Endothelial cell of umbilical vein (primary cell): ENCODE data around the gene ATRIP. TPM values are rescaled to one million over a fixed set of nuclear protein-coding genes. Genes with fewer than 3 reads are reported as not detected.

Experiments
- BruUV-seq: library from RNA; stranded (reverse); fragments of 400-500 nt; replicated peaks from 2 replicates; lab custom pipeline; 2021; lab: Mats Ljungman, UMichigan
- CTCF ChIA-PET: fragments of 300-600, 350-600 bp; sonication (Branson Sonifier 250); formaldehyde crosslinking; loops from one replicate; lab custom pipeline; 2021; ENCODE audit warnings: antibody characterized with exemption, inconsistent platforms; lab: Charles Lee
- POLR2A ChIA-PET: fragments of 300-600, 350-600 bp; sonication (Branson Sonifier 250); formaldehyde crosslinking; loops from one replicate; lab custom pipeline; 2021; ENCODE audit warnings: antibody characterized with exemption, inconsistent platforms; lab: Charles Lee
- DNase-seq: peaks from one replicate; pipeline ENCODE4 v3.0.0-alpha.2; 2011; ENCODE audit warnings: low read depth, low spot score
- FAIRE-seq: peaks from 2 replicates; lab custom pipeline; 2011; peaks lifted over from hg19 to GRCh38; lab: Jason Lieb, UNC
- H2AFZ ChIP-seq: 2 replicates; pipeline ENCODE4 v1.6.0; 2012; ENCODE audit warnings: low read depth, low read length, control low read depth, inconsistent platforms
- H3K27ac ChIP-seq: 2 replicates; pipeline ENCODE4 v1.5.1; 2011; ENCODE audit warnings: low read depth, mild to moderate bottlenecking, control low read depth, low read length, moderate library complexity; ENCODE audit not compliant: insufficient read depth
- H3K27me3 ChIP-seq, 2 experiments: 2 replicates each; pipeline versions ENCODE4 v1.6.0 to v1.6.1; 2011; ENCODE audit warnings: low read length in 2 of 2, mixed read lengths in 1 of 2; ENCODE audit not compliant: control insufficient read depth in 2 of 2, insufficient read depth in 2 of 2
- H3K36me3 ChIP-seq, 2 experiments: 2 replicates in 1 of 2; 3 replicates in 1 of 2; pipeline ENCODE4 v1.5.1; 2011; ENCODE audit warnings: low read length in 2 of 2, mild to moderate bottlenecking in 1 of 2, moderate library complexity in 1 of 2; ENCODE audit not compliant: control insufficient read depth in 2 of 2, insufficient read depth in 2 of 2; ENCODE audit errors: extremely low read depth in 1 of 2
- H3K4me1 ChIP-seq: 3 replicates; pipeline ENCODE4 v1.5.1; 2011; ENCODE audit warnings: mild to moderate bottlenecking, low read length; ENCODE audit not compliant: control insufficient read depth, insufficient read depth; ENCODE audit errors: extremely low read depth
- H3K4me2 ChIP-seq: 2 replicates; pipeline ENCODE4 v1.6.1; 2011; ENCODE audit warnings: low read length, control low read depth, mixed read lengths; ENCODE audit not compliant: insufficient read depth
- H3K4me3 ChIP-seq, 3 experiments: fragments of 200-600 bp in 1 of 3; sonication (generic), shearing (Covaris generic) in 1 of 3; replicated peaks in 1 of 3; 2 replicates each; pipeline ENCODE4 v1.5.1; 2011 to 2016; ENCODE audit warnings: control low read depth in 3 of 3, low read length in 3 of 3, mild to moderate bottlenecking in 2 of 3, inconsistent platforms in 1 of 3, low read depth in 1 of 3, moderate library complexity in 1 of 3; ENCODE audit not compliant: insufficient read depth in 1 of 3
- H3K79me2 ChIP-seq: 2 replicates; pipeline ENCODE4 v1.6.0; 2012; ENCODE audit warnings: low read length, inconsistent platforms; ENCODE audit not compliant: control insufficient read depth, insufficient read depth
- H3K9ac ChIP-seq: replicated peaks from 2 replicates; pipeline ENCODE3; 2011; ENCODE audit warnings: low read length, control low read depth; ENCODE audit not compliant: insufficient read depth; ENCODE audit errors: extremely low read depth
- H3K9me1 ChIP-seq: replicated peaks from 3 replicates; pipeline ENCODE4 v1.6.0; 2011; ENCODE audit warnings: mild to moderate bottlenecking, low read length; ENCODE audit not compliant: control insufficient read depth, insufficient read depth; ENCODE audit errors: extremely low read depth
- H3K9me3 ChIP-seq: replicated peaks from 2 replicates; pipeline ENCODE4 v1.5.1; 2012; ENCODE audit warnings: low read length, inconsistent platforms; ENCODE audit not compliant: control insufficient read depth, insufficient read depth
- H4K20me1 ChIP-seq: replicated peaks from 2 replicates; pipeline ENCODE3; 2011; ENCODE audit warnings: mild to moderate bottlenecking, low read length; ENCODE audit not compliant: control insufficient read depth, insufficient read depth; ENCODE audit errors: extremely low read depth
- CTCF ChIP-seq, 2 donors: IDR thresholded peaks; 1 replicate in 1 of 2; 2 replicates in 1 of 2; pipeline ENCODE4 v1.5.1; 2011; ENCODE audit warnings: low read length in 2 of 2, mild to moderate bottlenecking in 2 of 2, moderate library complexity in 2 of 2, control low read depth in 1 of 2, inconsistent platforms in 1 of 2, low read depth in 1 of 2; ENCODE audit not compliant: insufficient read depth in 1 of 2; ENCODE audit errors: extremely low read depth in 1 of 2
- EZH2 ChIP-seq: IDR thresholded peaks from 2 replicates; pipeline ENCODE4 v1.6.1; 2012; ENCODE audit warnings: borderline replicate concordance, low read depth, mild to moderate bottlenecking, moderate library complexity, low read length, inconsistent platforms; ENCODE audit not compliant: severe bottlenecking
- FOS ChIP-seq: IDR thresholded peaks from 2 replicates; pipeline ENCODE4 v1.6.1; 2011; ENCODE audit warnings: mild to moderate bottlenecking, low read length, moderate library complexity, borderline replicate concordance; ENCODE audit not compliant: insufficient read depth
- GATA2 ChIP-seq: IDR thresholded peaks from 2 replicates; pipeline ENCODE4 v1.7.0; 2011; ENCODE audit warnings: low read depth, mild to moderate bottlenecking, moderate library complexity, mixed read lengths, low read length; ENCODE audit not compliant: insufficient read length, insufficient read depth
- JUN ChIP-seq: IDR thresholded peaks from 2 replicates; pipeline ENCODE4 v1.6.1; 2011; ENCODE audit warnings: borderline replicate concordance, low read depth; ENCODE audit not compliant: insufficient read length, insufficient read depth
- MAX ChIP-seq: IDR thresholded peaks from 2 replicates; pipeline ENCODE4 v1.6.1; 2011; ENCODE audit not compliant: insufficient read depth, insufficient read length
- MYC ChIP-seq: IDR thresholded peaks from one replicate; pipeline ENCODE4 v1.6.1; 2011; ENCODE audit warnings: mild to moderate bottlenecking, low read depth, low read length
- POLR2A ChIP-seq: IDR thresholded peaks from 2 replicates; pipeline ENCODE4 v1.6.1; 2012; ENCODE audit warnings: low read depth, mild to moderate bottlenecking, control low read depth, low read length
- POLR2AphosphoS5 ChIP-seq: IDR thresholded peaks from 2 replicates; pipeline ENCODE4 v1.6.1; 2012; ENCODE audit warnings: low read depth, mild to moderate bottlenecking, control low read depth, low read length, moderate library complexity; ENCODE audit not compliant: insufficient read depth
- dilution Hi-C: fragments of 300-500 bp; cut with MboI; formaldehyde crosslinking; loops from one replicate; pipeline ENCODE4 v1.15.0; 2019; ENCODE audit warnings: low sequenced_read_pairs; ENCODE audit not compliant: extremely low pct_ligation_motif_present
- intact Hi-C: fragments of 100-400 bp; cut with micrococcal nuclease; formaldehyde crosslinking; loops from one replicate; pipeline ENCODE4 v1.10.0; 2022
- polyA plus RNA-seq, 4 experiments: library from polyadenylated mRNA; depleted of rRNA in 3 of 4; stranded (reverse) in 3 of 4; unstranded in 1 of 4; fragments of >200 nt; gene quantifications; 2 replicates each; pipeline versions ENCODE4 v1.2.1 to v1.2.3, GENCODE V29; 2011 to 2012; ENCODE audit warnings: missing spikeins in 1 of 4
- total RNA-seq: library from RNA; stranded (reverse); gene quantifications from 2 replicates; pipeline ENCODE4 v1.2.3, GENCODE V29; 2021

Gene ATRIP
- total and polyA plus RNA-seq, 2 donors (not counting 3 experiments of a cell fraction or from before 2014, with no cell fraction given), result 10.6 to 14.7 TPM

- Histone ChIP-seq H3K9me3 (no peaks in the 10 kb centered on the region), H3K79me2 (no peaks in the 10 kb centered on the region)
- no peak for FAIRE-seq
These were observed 31.9 kb upstream of the ATRIP start for GRCh38 chr3:48414376-48415250.

More at GRCh38 chr3:48414376-48415250, 31.9 kb upstream of the ATRIP start:
- Histone ChIP-seq H3K4me3 (no peak overlapping the region), H4K20me1 (no peaks in the 10 kb centered on the region), H3K27me3 (no peaks in the 10 kb centered on the region), H3K36me3 (peaks cover 0 to 35% of the 10 kb centered on the region in 2 experiments), H3K27ac (no peak overlapping the region), H3K4me1 (no peaks in the 10 kb centered on the region), H3K9me1 (no peaks in the 10 kb centered on the region), H3K9ac (no peak overlapping the region), H3K4me2 (no peak overlapping the region), H2AFZ (no peak overlapping the region)
- DNase-seq, result no peak
- dilution Hi-C loops (no loop called here), intact Hi-C loops (no loop called here)
- POLR2A ChIA-PET, result no interaction called here
- TF ChIP-seq POLR2A (no peak), FOS (no peak), POLR2AphosphoS5 (no peak), EZH2 (no peak), MAX (no peak), MYC (no peak), JUN (no peak), CTCF (IDR thresholded peaks at IDR 0.05; ENCODE audit: extremely low read depth in 1 of 2, insufficient read depth in 1 of 2, low read depth in 1 of 2, low read length in 2 of 2) (no peak), GATA2 (no peak)
- no TSS peak for BruUV-seq
- CTCF ChIA-PET, result interaction anchor here (4.0 to 4.3 kb wide), 2 partner anchors 14 to 21 kb away, joined by 12 to 46 read pairs; no protein-coding TSS in a partner anchor
